HepG2 (cell line): Measurements from ENCODE around the gene HOXA5. TPM values are rescaled to one million over a fixed set of nuclear protein-coding genes. Genes with fewer than 3 reads are reported as not detected.

Experiments
- ATAC-seq: fragments of 200-7000 bp; cut with Tn5 transposase; 3 replicates; pipeline ENCODE4 v1.9.1; 2020; ENCODE audit warnings: mild to moderate bottlenecking, moderate library complexity
- BruUV-seq: library from RNA; stranded (reverse); fragments of 400-500 nt; replicated peaks from 2 replicates; lab custom pipeline; 2021; lab: Mats Ljungman, UMichigan
- CTCF ChIA-PET: fragments of 300-600 bp; formaldehyde crosslinking; extraction: SDS; loops from one replicate; lab custom pipeline; 2021; ENCODE audit warnings: low total read pairs, inconsistent platforms, low intra/inter-chr PET ratio; lab: Yijun Ruan, JAX
- POLR2A ChIA-PET: fragments of 350-600 bp; sonication (Branson Sonifier 250); formaldehyde crosslinking; loops from one replicate; lab custom pipeline; 2020; ENCODE audit warnings: antibody characterized with exemption, inconsistent platforms; lab: Yijun Ruan, JAX
- DNase-seq: peaks from one replicate; pipeline ENCODE4 v3.0.0-alpha.2; 2015; ENCODE audit warnings: low spot score
- FAIRE-seq: peaks from 3 replicates; lab custom pipeline; 2011; peaks lifted over from hg19 to GRCh38; lab: Jason Lieb, UNC
- H2AFZ ChIP-seq: one replicate; pipeline ENCODE4 v1.6.1; 2011; ENCODE audit warnings: low read length, inconsistent platforms
- H3K27ac ChIP-seq: fragments of 300-600 bp; 3 replicates; pipeline ENCODE4 v1.8.0; 2011; ENCODE audit warnings: mixed run types, mild to moderate bottlenecking, mixed read lengths, low read length, inconsistent platforms; ENCODE audit not compliant: insufficient read depth; ENCODE audit errors: extremely low read length
- H3K27me3 ChIP-seq, 2 experiments: fragments of 200-600 bp in 1 of 2; 2 replicates in 1 of 2; 3 replicates in 1 of 2; pipeline versions ENCODE4 v1.6.0 to v1.8.0; 2011; ENCODE audit warnings: low read length in 2 of 2, mild to moderate bottlenecking in 2 of 2, moderate library complexity in 2 of 2, inconsistent platforms in 1 of 2; ENCODE audit not compliant: insufficient read depth in 2 of 2, control insufficient read depth in 1 of 2
- H3K36me3 ChIP-seq, 2 experiments: fragments of 200-600 bp in 1 of 2; replicated peaks in 1 of 2; 2 replicates in 1 of 2; 3 replicates in 1 of 2; pipeline versions ENCODE4 v1.5.1 to v1.8.0; 2011; ENCODE audit warnings: low read length in 2 of 2, inconsistent platforms in 1 of 2; ENCODE audit not compliant: insufficient read depth in 2 of 2, control insufficient read depth in 1 of 2
- H3K4me1 ChIP-seq: 2 replicates; pipeline ENCODE4 v1.5.1; 2012; ENCODE audit warnings: low read length, inconsistent platforms; ENCODE audit not compliant: insufficient read depth
- H3K4me2 ChIP-seq: 2 replicates; pipeline ENCODE4 v1.6.0; 2011; ENCODE audit warnings: low read depth, low read length, inconsistent platforms
- H3K4me3 ChIP-seq, 3 experiments: fragments of 200-600 bp in 1 of 3; sonication (generic), shearing (Covaris generic) in 1 of 3; replicated peaks in 1 of 3; 2 replicates each; pipeline ENCODE4 v1.5.1; 2011 to 2016; ENCODE audit warnings: low read length in 3 of 3, inconsistent platforms in 2 of 3, low read depth in 2 of 3, mild to moderate bottlenecking in 2 of 3, control low read depth in 1 of 3, mixed read lengths in 1 of 3; ENCODE audit not compliant: insufficient read depth in 1 of 3
- H3K79me2 ChIP-seq: one replicate; pipeline ENCODE4 v1.6.1; 2011; ENCODE audit warnings: low read length, inconsistent platforms; ENCODE audit not compliant: insufficient read depth
- H3K9ac ChIP-seq: 2 replicates; pipeline ENCODE4 v1.6.0; 2011; ENCODE audit warnings: mild to moderate bottlenecking, low read depth, low read length, inconsistent platforms; ENCODE audit not compliant: insufficient read depth
- H3K9me3 ChIP-seq: 2 replicates; pipeline ENCODE4 v1.5.1; 2012; ENCODE audit warnings: mild to moderate bottlenecking, low read length
- H4K20me1 ChIP-seq: 2 replicates; pipeline ENCODE4 v1.6.0; 2011; ENCODE audit warnings: inconsistent platforms, mild to moderate bottlenecking, low read length, moderate library complexity; ENCODE audit not compliant: insufficient read depth
- AGO2 ChIP-seq: fragments of 200-400 bp; formaldehyde crosslinking; optimal IDR thresholded peaks from 2 replicates; pipeline ENCODE3; 2017; ENCODE audit warnings: mild to moderate bottlenecking, low read depth, low read length, moderate library complexity
- ATRX ChIP-seq: sonication (generic); formaldehyde crosslinking; IDR thresholded peaks from 2 replicates; pipeline ENCODE4 v1.4.0; 2020; ENCODE audit warnings: missing genetic modification reagents, borderline replicate concordance
- MNT ChIP-seq: fragments of 450-650 bp; IDR thresholded peaks from 2 replicates; pipeline ENCODE4 v1.6.1; 2016
- SALL1 ChIP-seq: sonication (generic); formaldehyde crosslinking; IDR thresholded peaks from 2 replicates; pipeline ENCODE4 v1.8.0; 2022; ENCODE audit warnings: mild to moderate bottlenecking, missing genetic modification reagents
- THRA ChIP-seq: sonication (generic); formaldehyde crosslinking; IDR thresholded peaks from 2 replicates; pipeline ENCODE4 v1.4.0; 2020; ENCODE audit warnings: missing genetic modification reagents, borderline replicate concordance
- ZNF253 ChIP-seq: sonication (generic); formaldehyde crosslinking; IDR thresholded peaks from 2 replicates; pipeline ENCODE4 v1.8.0; 2022; ENCODE audit warnings: mild to moderate bottlenecking, missing genetic modification reagents, borderline replicate concordance
- WGBS: methylation state at CpG from one replicate; pipeline ENCODE4 v1.1.6; 2017; ENCODE audit warnings: low lambda C conversion rate; 5-methylcytosine and 5-hydroxymethylcytosine counted together
- in situ Hi-C: cut with HindIII; loops from 2 replicates; pipeline ENCODE4 v1.10.0; 2017; ENCODE audit warnings: low pct_unique_long_range_greater_than_20kb; ENCODE audit not compliant: extremely low pct_ligation_motif_present
- intact Hi-C: fragments of 100-400 bp; cut with micrococcal nuclease; formaldehyde crosslinking; loops from one replicate; pipeline ENCODE4 v1.10.0; 2022; ENCODE audit not compliant: unreplicated experiment
- polyA plus RNA-seq, 8 experiments: library from polyadenylated mRNA; depleted of rRNA in 3 of 8; stranded (reverse) in 7 of 8; unstranded in 1 of 8; fragments of >200 nt; fragmentation: Illumina TruSeq in 4 of 8; extraction: Trizol in 4 of 8; gene quantifications; 2 replicates each; pipeline versions ENCODE4 v1.2.1 to v1.2.3, GENCODE V29; 2011 to 2016; ENCODE audit warnings: low read depth in 4 of 8, missing spikeins in 1 of 8, mixed read lengths in 1 of 8; ENCODE audit not compliant: insufficient read depth in 1 of 8
- total RNA-seq, 5 experiments: library from RNA; depleted of rRNA; stranded (reverse); fragments of >200 nt; fragmentation: Illumina TruSeq; extraction: Trizol; gene quantifications; 2 replicates each; pipeline ENCODE4 v1.2.3, GENCODE V29; 2016; ENCODE audit warnings: low read depth in 1 of 5
- TF ChIP-seq, protein P1 (sequence below): sonication (generic); formaldehyde crosslinking; IDR thresholded peaks from 2 replicates; pipeline ENCODE4 v1.4.0; 2020; ENCODE audit warnings: missing genetic modification reagents

The HOXA5 gene
- total and polyA plus RNA-seq, 2 of the 13 experiments (the other 11 are each of a cell fraction or from before 2014, with no cell fraction given) = 3.2 to 3.6 TPM

GRCh38 chr7:27109466-27110185 is 33.9 kb downstream of the HOXA5 start (continued):
- TF ChIP-seq THRA (CRISPR knock-in tag) = no peak
- no peak for TF ChIP-seq ATRX (CRISPR knock-in tag)
- no peak for TF ChIP-seq SALL1 (CRISPR knock-in tag)
- TF ChIP-seq MNT = no peak
- TF ChIP-seq ZNF253 = no peak

DNA sequence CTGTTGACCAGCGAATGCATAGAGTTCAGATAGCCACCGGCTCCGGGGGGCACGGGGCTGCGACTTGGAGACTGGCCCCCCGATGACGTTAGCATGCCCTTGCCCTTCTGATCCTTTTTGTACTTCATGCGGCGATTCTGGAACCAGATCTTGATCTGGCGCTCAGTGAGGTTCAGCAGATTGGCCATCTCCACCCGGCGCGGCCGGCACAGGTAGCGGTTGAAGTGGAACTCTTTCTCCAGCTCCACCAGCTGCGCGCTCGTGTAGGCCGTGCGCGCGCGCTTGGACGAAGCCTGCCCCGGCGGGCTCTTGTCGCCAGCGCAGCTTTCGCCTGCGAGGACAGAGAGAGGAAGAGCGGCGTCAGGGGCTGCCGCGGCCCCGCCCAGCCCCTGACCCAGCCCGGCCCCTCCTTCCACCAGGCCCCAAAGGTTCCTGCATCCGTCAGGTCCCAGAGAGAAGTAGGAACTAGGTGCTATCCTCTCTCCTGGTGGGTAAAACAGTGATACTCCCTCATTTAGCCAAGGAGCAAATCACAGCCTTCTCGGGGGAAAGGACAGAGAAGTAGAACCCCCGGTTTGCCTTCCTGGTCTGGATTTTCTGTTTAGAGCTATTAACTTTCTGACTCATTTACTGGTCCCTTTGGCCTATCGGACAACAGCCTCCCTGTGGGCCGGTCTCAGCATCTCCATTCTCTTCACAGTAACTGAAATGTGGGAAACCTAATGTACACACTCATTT is 34.9 kb downstream of the HOXA5 start:
- Histone ChIP-seq H3K9me3 (no peaks in the 10 kb centered on the region), H3K4me1 (peaks cover 12% of the 10 kb centered on the region; the same call in 1 of the 2 replicates), H4K20me1 (peaks cover 5% of the 10 kb centered on the region; the same call in 1 of the 2 replicates), H3K27me3 (no peaks in the 10 kb centered on the region), H3K36me3 (peaks cover 2 to 7% of the 10 kb centered on the region in 2 experiments; a peak in 2 of 5 replicates), H3K27ac (no peak overlapping the region), H2AFZ (no peak overlapping the region), H3K4me3 (no peak overlapping the region), H3K79me2 (peaks cover 8% of the 10 kb centered on the region), H3K9ac (no peak overlapping the region), H3K4me2 (no peak overlapping the region)
- peak; percentile 80 for TF ChIP-seq AGO2
- TF ChIP-seq, protein P1, sequence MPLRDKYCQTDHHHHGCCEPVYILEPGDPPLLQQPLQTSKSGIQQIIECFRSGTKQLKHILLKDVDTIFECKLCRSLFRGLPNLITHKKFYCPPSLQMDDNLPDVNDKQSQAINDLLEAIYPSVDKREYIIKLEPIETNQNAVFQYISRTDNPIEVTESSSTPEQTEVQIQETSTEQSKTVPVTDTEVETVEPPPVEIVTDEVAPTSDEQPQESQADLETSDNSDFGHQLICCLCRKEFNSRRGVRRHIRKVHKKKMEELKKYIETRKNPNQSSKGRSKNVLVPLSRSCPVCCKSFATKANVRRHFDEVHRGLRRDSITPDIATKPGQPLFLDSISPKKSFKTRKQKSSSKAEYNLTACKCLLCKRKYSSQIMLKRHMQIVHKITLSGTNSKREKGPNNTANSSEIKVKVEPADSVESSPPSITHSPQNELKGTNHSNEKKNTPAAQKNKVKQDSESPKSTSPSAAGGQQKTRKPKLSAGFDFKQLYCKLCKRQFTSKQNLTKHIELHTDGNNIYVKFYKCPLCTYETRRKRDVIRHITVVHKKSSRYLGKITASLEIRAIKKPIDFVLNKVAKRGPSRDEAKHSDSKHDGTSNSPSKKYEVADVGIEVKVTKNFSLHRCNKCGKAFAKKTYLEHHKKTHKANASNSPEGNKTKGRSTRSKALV (CRISPR knock-in tag) = no peak
- no TSS peak for BruUV-seq
- ChIA-PET POLR2A (interaction anchor here (1.6 to 3.8 kb wide), 2 partner anchors 12 to 13 kb away, joined by 4 to 55 read pairs; no protein-coding TSS in a partner anchor), CTCF (no interaction called here)
- ATAC-seq (no peak), FAIRE-seq (no peak), DNase-seq (no peak)
- intact Hi-C loops (no loop called here), in situ Hi-C loops (no loop called here)
- 98% methylated on average over 34 of the region's 41 CpGs for WGBS
